ENCODE results near the gene EXOC4.

EXOC4 gene

DNA sequence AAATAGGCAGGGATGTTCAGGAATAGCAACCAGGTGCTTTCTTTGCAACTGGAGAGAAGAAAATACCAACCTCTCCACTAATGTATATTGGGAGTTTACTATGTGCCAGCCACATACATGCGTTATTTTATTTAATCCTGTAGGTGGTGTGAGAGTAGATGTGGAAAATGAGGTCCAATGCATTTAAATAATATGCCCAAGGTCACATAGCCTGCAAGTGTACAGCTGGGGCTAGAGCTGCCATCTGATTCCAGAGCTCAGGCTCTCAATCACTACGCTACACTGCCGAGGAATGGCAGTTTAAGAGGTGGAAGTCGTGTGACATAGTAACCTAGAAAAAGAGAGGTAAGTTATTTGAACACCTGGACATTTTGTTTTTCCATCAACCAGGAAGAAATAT is 277.0 kb downstream of the EXOC4 start:
- no peak overlapping the region for H3K27ac ChIP-seq
- TF ChIP-seq CTCF (conservative IDR thresholded peaks at IDR 0.05) (peak; percentile 32), ZFX (IDR thresholded peaks at IDR 0.05) (no peak)

DNA sequence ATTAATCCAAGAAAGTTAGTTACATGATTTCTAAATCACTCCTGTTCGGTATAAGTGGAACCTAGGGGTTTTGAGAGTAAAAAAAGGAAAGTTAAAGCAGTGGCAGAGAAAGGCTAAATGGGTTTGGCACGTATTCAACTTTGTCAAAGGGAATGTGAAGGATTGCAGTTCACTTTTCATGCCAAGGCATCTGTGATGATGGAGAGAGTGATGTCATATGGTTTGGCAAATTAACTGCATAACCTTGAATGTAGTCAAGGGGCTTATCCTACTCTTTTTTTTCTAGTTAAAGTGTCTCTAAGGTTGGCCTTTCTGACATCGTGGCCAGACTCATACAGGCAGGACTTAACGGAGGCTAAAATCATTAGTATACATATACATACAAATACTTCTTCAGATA is 277.8 kb downstream of the EXOC4 start:
- no peak overlapping the region for H3K27ac ChIP-seq
- no peak for TF ChIP-seq CTCF (conservative IDR thresholded peaks at IDR 0.05)
- no peak for TF ChIP-seq ZFX (IDR thresholded peaks at IDR 0.05)

DNA sequence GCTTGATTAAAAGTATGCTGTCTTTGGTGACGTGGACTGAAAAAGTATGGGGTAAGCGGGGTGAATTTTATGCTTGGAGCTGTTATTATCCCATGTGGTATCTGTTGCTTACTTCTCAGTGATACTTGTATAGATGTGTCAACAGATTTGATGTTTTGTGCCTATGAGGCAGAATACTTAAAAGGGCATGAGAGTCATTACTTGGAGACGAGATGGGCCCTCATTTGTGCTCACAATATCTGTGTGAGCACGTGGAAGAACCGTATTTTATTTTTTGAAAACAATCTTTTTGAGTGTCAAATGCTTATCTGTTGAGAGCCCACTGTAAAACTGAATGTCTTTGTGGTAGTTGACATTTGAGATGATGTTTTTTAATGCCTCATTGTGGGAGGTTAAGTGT is 281.9 kb downstream of the EXOC4 start:
- TF ChIP-seq ZFX (IDR thresholded peaks at IDR 0.05) (no peak), CTCF (conservative IDR thresholded peaks at IDR 0.05) (no peak)
- H3K27ac ChIP-seq: no peak overlapping the region

- TF ChIP-seq ZFX (IDR thresholded peaks at IDR 0.05) (no peak), CTCF (conservative IDR thresholded peaks at IDR 0.05) (no peak)
- no peak overlapping the region for H3K27ac ChIP-seq
Measured at GRCh38 chr7:133535308-133535707, 282.4 kb downstream of the EXOC4 start.

DNA sequence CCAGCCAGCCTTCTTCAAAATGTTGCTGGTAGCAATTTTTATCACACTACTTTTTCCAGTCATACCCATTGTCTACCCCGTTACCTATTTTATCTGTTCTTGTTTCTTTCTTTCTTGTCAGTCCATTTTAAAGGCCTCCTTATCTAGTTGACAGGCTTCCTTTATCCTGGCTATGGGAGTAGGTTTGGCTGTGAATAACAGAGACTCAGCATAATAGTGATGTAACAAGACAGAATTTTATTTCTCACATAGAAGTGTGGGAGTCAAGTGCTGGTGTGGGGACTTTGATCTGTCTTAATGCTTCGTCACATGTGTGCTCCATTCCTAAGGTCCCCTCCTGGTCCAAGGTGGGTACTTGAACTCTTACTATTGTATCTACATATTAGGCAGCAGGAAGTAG is 283.6 kb downstream of the EXOC4 start:
- TF ChIP-seq ZFX (IDR thresholded peaks at IDR 0.05) (no peak), CTCF (conservative IDR thresholded peaks at IDR 0.05) (no peak)
- no peak overlapping the region for H3K27ac ChIP-seq

DNA sequence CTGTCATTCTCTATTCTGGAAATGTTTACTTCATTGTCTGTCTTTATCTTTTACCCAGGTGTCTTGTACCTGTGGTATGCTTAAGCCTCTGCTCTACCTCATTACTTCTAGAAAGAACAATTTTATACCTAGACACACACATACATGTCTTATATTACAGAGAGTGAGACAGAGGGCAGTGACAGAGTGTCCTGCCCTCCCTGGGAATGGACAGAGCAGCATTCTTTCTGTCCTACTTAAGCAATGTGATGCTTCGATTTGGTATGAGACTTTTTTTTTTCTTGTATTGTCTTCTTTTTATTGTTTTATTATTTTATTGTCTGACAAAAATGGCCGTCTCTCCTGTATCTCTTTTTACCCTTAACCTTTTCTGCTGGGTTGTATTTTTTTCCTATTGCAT is 286.1 kb downstream of the EXOC4 start:
- TF ChIP-seq ZFX (IDR thresholded peaks at IDR 0.05) (no peak), CTCF (conservative IDR thresholded peaks at IDR 0.05) (no peak)
- H3K27ac ChIP-seq: no peak overlapping the region

DNA sequence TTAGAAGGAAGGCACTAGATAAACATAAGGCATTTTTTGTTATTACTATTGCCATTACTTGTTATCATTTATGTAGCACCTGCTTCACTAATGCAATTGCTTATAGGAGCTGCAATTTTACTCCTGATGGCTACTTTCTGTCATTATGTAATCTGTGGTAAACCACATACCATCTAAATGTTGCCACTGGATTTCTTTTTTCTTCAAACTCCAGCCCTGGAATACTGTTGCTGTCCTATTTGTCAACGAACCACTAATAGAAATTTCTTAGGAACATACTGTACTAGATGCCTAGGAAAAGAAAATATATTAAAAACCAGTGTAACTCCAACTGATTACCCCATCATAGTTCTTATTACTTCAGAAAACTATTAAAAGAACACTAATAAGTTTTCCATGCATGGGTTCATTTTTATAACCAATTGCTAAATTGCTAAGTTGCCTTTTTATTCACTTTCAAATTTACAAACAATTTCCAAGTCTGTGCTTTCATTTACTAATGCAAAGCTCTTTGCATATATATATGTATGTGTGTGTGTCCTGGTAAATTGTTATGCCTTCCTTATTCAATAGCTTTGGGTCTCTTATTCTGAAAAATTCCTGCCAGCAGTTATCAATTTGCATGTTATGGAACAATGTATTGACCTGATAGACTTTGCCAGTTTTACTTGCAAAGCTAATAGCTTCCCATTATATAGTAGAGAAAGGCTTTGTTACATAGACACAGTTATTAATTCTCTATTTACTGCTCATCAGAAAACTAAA is 287.4 kb downstream of the EXOC4 start:
- H3K27ac ChIP-seq: no peak overlapping the region
- TF ChIP-seq ZFX (IDR thresholded peaks at IDR 0.05) (no peak), CTCF (conservative IDR thresholded peaks at IDR 0.05) (no peak)
